H1 (cell line): ENCODE measurements around the gene ARMH3. TPM values are rescaled to one million over a fixed set of nuclear protein-coding genes. Genes with fewer than 3 reads are reported as not detected.

Experiments used
- CTCF ChIA-PET: fragments of 300-600 bp; sonication (Branson Sonifier 250); formaldehyde crosslinking; loops from one replicate; lab custom pipeline; 2021; ENCODE audit not compliant: partially characterized antibody; lab: Charles Lee
- POLR2A ChIA-PET: fragments of 300-600 bp; sonication (Branson Sonifier 250); formaldehyde crosslinking; loops from one replicate; lab custom pipeline; 2021; ENCODE audit warnings: inconsistent platforms; ENCODE audit not compliant: partially characterized antibody; lab: Charles Lee
- DNase-seq, 2 experiments: peaks; one replicate each; pipeline versions ENCODE4 v3.0.0 to v3.0.0-alpha.2; 2010 to 2022; ENCODE audit warnings: low spot score in 2 of 2, low read depth in 1 of 2, mixed read lengths in 1 of 2
- FAIRE-seq: peaks from 2 replicates; lab custom pipeline; 2011; peaks lifted over from hg19 to GRCh38; lab: Jason Lieb, UNC
- H2AFZ ChIP-seq: 2 replicates; pipeline ENCODE4 v1.8.1; 2012; ENCODE audit warnings: low read length, inconsistent platforms
- H2AK5ac ChIP-seq: 2 replicates; pipeline ENCODE4 v1.6.1; 2013; ENCODE audit warnings: low read depth, low read length
- H2BK120ac ChIP-seq: replicated peaks from 2 replicates; pipeline ENCODE3; 2013; ENCODE audit warnings: low read depth, low read length, inconsistent platforms
- H2BK12ac ChIP-seq: 2 replicates; pipeline ENCODE4 v1.6.1; 2013; ENCODE audit warnings: low read depth, low read length
- H2BK15ac ChIP-seq: 2 replicates; pipeline ENCODE4 v1.6.1; 2013; ENCODE audit warnings: low read length
- H2BK20ac ChIP-seq: 2 replicates; pipeline ENCODE4 v1.6.1; 2013; ENCODE audit warnings: low read length
- H2BK5ac ChIP-seq: 2 replicates; pipeline ENCODE4 v1.6.1; 2013; ENCODE audit warnings: low read depth, low read length
- H3K14ac ChIP-seq: 2 replicates; pipeline ENCODE4 v1.6.1; 2013; ENCODE audit warnings: inconsistent platforms; ENCODE audit not compliant: insufficient read length
- H3K18ac ChIP-seq: 2 replicates; pipeline ENCODE4 v1.6.1; 2013; ENCODE audit warnings: low read length; ENCODE audit errors: extremely low read depth
- H3K23ac ChIP-seq: 2 replicates; pipeline ENCODE4 v1.6.1; 2013; ENCODE audit warnings: inconsistent platforms; ENCODE audit not compliant: insufficient read length
- H3K23me2 ChIP-seq: 2 replicates; pipeline ENCODE4 v1.6.1; 2013; ENCODE audit warnings: low read depth, low read length
- H3K27ac ChIP-seq: 2 replicates; pipeline ENCODE4 v1.6.1; 2011; ENCODE audit warnings: low read depth, low read length, inconsistent platforms
- H3K27me3 ChIP-seq, 4 experiments: replicated peaks in 1 of 4; 1 replicate in 1 of 4; 2 replicates in 3 of 4; pipeline versions ENCODE4 v1.6.1 to v1.8.1; 2011 to 2013; ENCODE audit warnings: low read length in 3 of 4, mild to moderate bottlenecking in 3 of 4, inconsistent platforms in 2 of 4, mixed read lengths in 2 of 4, moderate library complexity in 1 of 4; ENCODE audit not compliant: control insufficient read depth in 3 of 4, insufficient read depth in 3 of 4; ENCODE audit errors: extremely low read depth in 1 of 4
- H3K36me3 ChIP-seq, 4 experiments: 2 replicates each; pipeline versions ENCODE4 v1.6.1 to v1.8.1; 2011 to 2013; ENCODE audit warnings: mild to moderate bottlenecking in 4 of 4, low read length in 3 of 4, moderate library complexity in 2 of 4, control low read depth in 1 of 4, inconsistent platforms in 1 of 4; ENCODE audit not compliant: insufficient read depth in 4 of 4, control insufficient read depth in 2 of 4
- H3K4ac ChIP-seq: replicated peaks from 2 replicates; pipeline ENCODE3; 2013; ENCODE audit warnings: low read length, low read depth, mixed read lengths, inconsistent platforms; ENCODE audit not compliant: insufficient read length
- H3K4me1 ChIP-seq, 4 experiments: replicated peaks in 1 of 4; 1 replicate in 1 of 4; 2 replicates in 3 of 4; pipeline versions ENCODE4 v1.6.1 to v1.8.1; 2011 to 2013; ENCODE audit warnings: low read length in 3 of 4, inconsistent platforms in 2 of 4, mixed read lengths in 1 of 4; ENCODE audit not compliant: insufficient read depth in 4 of 4, control insufficient read depth in 3 of 4
- H3K4me2 ChIP-seq, 2 experiments: 2 replicates each; pipeline versions ENCODE4 v1.6.1 to v1.8.1; 2011 to 2013; ENCODE audit warnings: low read depth in 2 of 2, low read length in 2 of 2, control low read depth in 1 of 2, inconsistent platforms in 1 of 2, mild to moderate bottlenecking in 1 of 2; ENCODE audit not compliant: insufficient read depth in 1 of 2
- H3K4me3 ChIP-seq, 4 experiments: fragments of 200-600, 300-600 bp in 1 of 4; sonication (generic), shearing (Covaris generic), sonication (Bioruptor Twin) in 1 of 4; 2 replicates each; pipeline versions ENCODE4 v1.5.1 to v1.8.1; 2011 to 2016; ENCODE audit warnings: low read length in 4 of 4, low read depth in 3 of 4, control low read depth in 2 of 4, inconsistent platforms in 2 of 4, mild to moderate bottlenecking in 2 of 4, mixed read lengths in 1 of 4, moderate library complexity in 1 of 4; ENCODE audit not compliant: insufficient read depth in 2 of 4; ENCODE audit errors: extremely low read depth in 1 of 4
- H3K56ac ChIP-seq: replicated peaks from 2 replicates; pipeline ENCODE3; 2013; ENCODE audit warnings: low read depth, mild to moderate bottlenecking, mixed read lengths, low read length, inconsistent platforms; ENCODE audit not compliant: insufficient read length
- H3K79me1 ChIP-seq: 2 replicates; pipeline ENCODE4 v1.6.1; 2013; ENCODE audit warnings: low read depth, low read length, control low read depth
- H3K79me2 ChIP-seq, 2 experiments: 2 replicates each; pipeline versions ENCODE4 v1.6.1 to v1.8.1; 2012 to 2013; ENCODE audit warnings: low read length in 2 of 2, mild to moderate bottlenecking in 2 of 2, inconsistent platforms in 1 of 2; ENCODE audit not compliant: insufficient read depth in 2 of 2, control insufficient read depth in 1 of 2
- H3K9ac ChIP-seq, 4 experiments: replicated peaks in 1 of 4; 1 replicate in 1 of 4; 2 replicates in 3 of 4; pipeline versions ENCODE4 v1.6.1 to v1.8.1; 2011 to 2013; ENCODE audit warnings: low read depth in 3 of 4, low read length in 3 of 4, control low read depth in 2 of 4, mild to moderate bottlenecking in 2 of 4, moderate library complexity in 2 of 4, inconsistent platforms in 1 of 4; ENCODE audit errors: extremely low read depth in 1 of 4
- H3K9me3 ChIP-seq, 2 experiments: 2 replicates each; pipeline versions ENCODE4 v1.6.1 to v1.8.1; 2012 to 2013; ENCODE audit warnings: mild to moderate bottlenecking in 2 of 2, moderate library complexity in 2 of 2, control low read depth in 1 of 2, inconsistent platforms in 1 of 2, low read depth in 1 of 2, low read length in 1 of 2, mixed read lengths in 1 of 2; ENCODE audit not compliant: insufficient read depth in 2 of 2
- H4K20me1 ChIP-seq, 2 experiments: replicated peaks in 1 of 2; 2 replicates each; pipeline versions ENCODE3 to v1.8.1; 2011 to 2013; ENCODE audit warnings: inconsistent platforms in 2 of 2, low read length in 2 of 2, mild to moderate bottlenecking in 1 of 2; ENCODE audit not compliant: insufficient read depth in 2 of 2, control insufficient read depth in 1 of 2
- H4K5ac ChIP-seq: 2 replicates; pipeline ENCODE4 v1.6.1; 2013; ENCODE audit warnings: low read length, low read depth, mixed read lengths, inconsistent platforms; ENCODE audit not compliant: insufficient read length
- H4K8ac ChIP-seq: 2 replicates; pipeline ENCODE4 v1.8.0; 2013; ENCODE audit warnings: mild to moderate bottlenecking, moderate library complexity, low read length, inconsistent platforms; ENCODE audit not compliant: insufficient read depth; ENCODE audit errors: extremely low read depth
- H4K91ac ChIP-seq: replicated peaks from 2 replicates; pipeline ENCODE3; 2013; ENCODE audit warnings: low read length, mixed read lengths, inconsistent platforms; ENCODE audit not compliant: insufficient read length
- BCL11A ChIP-seq, 2 experiments: IDR thresholded peaks; one replicate each; pipeline ENCODE4 v1.6.1; 2011; ENCODE audit warnings: low read depth in 2 of 2, low read length in 2 of 2, mild to moderate bottlenecking in 2 of 2
- CBX5 ChIP-seq: fragments of 300-800, 300-1000 bp; sonication (generic); IDR thresholded peaks from 2 replicates; pipeline ENCODE4 v1.7.1; 2016; ENCODE audit warnings: antibody characterized with exemption, low read length, low read depth
- CHD2 ChIP-seq: IDR thresholded peaks from 2 replicates; pipeline ENCODE4 v1.6.1; 2012; ENCODE audit warnings: low read length, improper control_type of control experiment
- CTBP2 ChIP-seq: IDR thresholded peaks from 2 replicates; pipeline ENCODE4 v1.7.0; 2011; ENCODE audit warnings: borderline replicate concordance, mild to moderate bottlenecking, moderate library complexity, mixed read lengths, low read length; ENCODE audit not compliant: insufficient read depth, insufficient read length
- JUND ChIP-seq: IDR thresholded peaks from 2 replicates; pipeline ENCODE4 v1.6.1; 2011; ENCODE audit warnings: mild to moderate bottlenecking, improper control_type of control experiment, low read length
- KDM4A ChIP-seq: IDR thresholded peaks from one replicate; pipeline ENCODE4 v1.7.1; 2012; ENCODE audit warnings: low read depth, mild to moderate bottlenecking, moderate library complexity, low read length, inconsistent platforms; ENCODE audit not compliant: severe bottlenecking
- SIN3A ChIP-seq, 2 experiments: IDR thresholded peaks in 1 of 2; conservative IDR thresholded peaks in 1 of 2; 2 replicates each; pipeline ENCODE4 v1.6.1; 2011 to 2012; ENCODE audit warnings: low read length in 2 of 2, improper control_type of control experiment in 1 of 2, low read depth in 1 of 2, mild to moderate bottlenecking in 1 of 2
- SP4 ChIP-seq: IDR thresholded peaks from 2 replicates; pipeline ENCODE4 v1.6.1; 2012; ENCODE audit warnings: low read length, inconsistent platforms
- SRF ChIP-seq: IDR thresholded peaks from 2 replicates; pipeline ENCODE4 v1.6.1; 2011; ENCODE audit warnings: mild to moderate bottlenecking, low read depth, low read length, moderate library complexity
- SUZ12 ChIP-seq: fragments of 200-600 bp; sonication (generic); IDR thresholded peaks from 2 replicates; pipeline ENCODE4 v1.6.1; 2012; ENCODE audit warnings: mild to moderate bottlenecking, inconsistent platforms, low read length, moderate library complexity, mixed read lengths
- WGBS, 2 experiments: shearing (Covaris generic) in 1 of 2; methylation state at CpG; one replicate each; pipeline versions ENCODE4 v1.1.6 to v1.1.7; 2013 to 2015; ENCODE audit warnings: low lambda C conversion rate in 2 of 2, mixed read lengths in 2 of 2, inconsistent platforms in 1 of 2, low coverage in 1 of 2, missing lambda C conversion rate in 1 of 2; ENCODE audit not compliant: insufficient replicate concordance in 2 of 2, insufficient coverage in 1 of 2, insufficient read length in 1 of 2; ENCODE audit errors: extremely low coverage in 1 of 2, missing lambda C conversion rate in 1 of 2; 5-methylcytosine and 5-hydroxymethylcytosine counted together
- polyA plus RNA-seq, 7 experiments: library from polyadenylated mRNA; depleted of rRNA in 3 of 7; stranded (reverse) in 5 of 7; unstranded in 2 of 7; fragments of >200 nt in 5 of 7; fragments of 200-250 nt in 2 of 7; gene quantifications; 1 replicate in 5 of 7; 2 replicates in 1 of 7; 4 replicates in 1 of 7; pipeline versions ENCODE4 v1.2.1 to v1.2.3, GENCODE V29; 2011 to 2013; ENCODE audit warnings: missing spikeins in 2 of 7, mixed read lengths in 2 of 7
- total RNA-seq: library from RNA; stranded (reverse); fragmentation: NEBNext Ultra II Directional; extraction: Animal tissue kit (Norgen Biotek cat#: 25700); gene quantifications from 2 replicates; pipeline ENCODE4 v1.2.1, GENCODE V29; 2021
- TF ChIP-seq, protein P1 (sequence below): IDR thresholded peaks from 2 replicates; pipeline ENCODE4 v1.6.1; 2012; ENCODE audit warnings: inconsistent platforms

Gene ARMH3
- total and polyA plus RNA-seq, 2 of the 8 experiments (the other 6 are each of a cell fraction or from before 2014, with no cell fraction given) = 11.6 to 18.3 TPM

DNA sequence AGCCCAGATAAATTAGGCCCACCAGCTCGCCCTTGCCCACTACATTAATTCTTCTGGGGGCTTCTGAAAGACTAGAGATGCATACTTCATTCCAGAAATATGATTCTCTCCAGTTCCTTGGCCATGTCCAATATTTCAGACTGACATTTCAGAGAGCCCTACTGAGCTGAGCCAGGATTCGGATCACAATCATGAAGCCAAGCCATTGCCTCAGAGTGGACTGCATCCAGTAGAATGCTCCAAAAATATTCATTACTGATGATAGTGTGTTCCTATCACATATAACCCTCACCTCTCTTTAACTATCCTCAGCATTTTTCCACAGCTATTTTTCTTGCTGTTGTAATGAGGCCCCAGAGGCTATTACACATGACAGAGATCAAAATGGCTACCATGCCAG is 38.7 kb downstream of the ARMH3 start:
- FAIRE-seq (no peak), DNase-seq (no peak)
- no peak overlapping the region for H3K4me2 ChIP-seq
- no peak overlapping the region for H2BK15ac ChIP-seq
- H3K4me1 ChIP-seq = no peaks in the 10 kb centered on the region; a peak in 1 of 7 replicates
- no peak overlapping the region for H2AK5ac ChIP-seq
- H3K23me2 ChIP-seq = no peaks in the 10 kb centered on the region; the same call in 1 of the 2 replicates
- no peak overlapping the region for H4K8ac ChIP-seq
- peaks cover 0 to 6% (median 2%) of the 10 kb centered on the region in 4 experiments; a peak in 4 of 8 replicates for H3K36me3 ChIP-seq
- H3K4me3 ChIP-seq = no peak overlapping the region
- H3K79me2 ChIP-seq = no peaks in the 10 kb centered on the region
- no peaks in the 10 kb centered on the region for H3K79me1 ChIP-seq
- no peak overlapping the region for H4K5ac ChIP-seq
- WGBS, 2 experiments = 73% methylated on average over 2 of the region's 2 CpGs; no CpG with 5 or more reads in 1 of the 2 experiments
- no peaks in the 10 kb centered on the region for H3K27me3 ChIP-seq
- H3K14ac ChIP-seq = no peak overlapping the region
- POLR2A ChIA-PET = interaction anchor here (0.6 kb wide), 1 partner anchor 60 kb away, joined by 3 read pairs; no protein-coding TSS in a partner anchor
- CTCF ChIA-PET = interaction anchor here (0.7 to 1.8 kb wide), 6 partner anchors 9 to 181 kb away, joined by 3 to 11 read pairs (median 4); no protein-coding TSS in a partner anchor
- no peak overlapping the region for H3K27ac ChIP-seq
- no peak overlapping the region for H3K9ac ChIP-seq
- H3K9me3 ChIP-seq = no peaks in the 10 kb centered on the region
- H2BK12ac ChIP-seq = no peak overlapping the region
- no peak overlapping the region for H3K56ac ChIP-seq
- H4K20me1 ChIP-seq = no peaks in the 10 kb centered on the region
- H2AFZ ChIP-seq = no peak overlapping the region
- no peak overlapping the region for H2BK120ac ChIP-seq
- H3K18ac ChIP-seq = no peak overlapping the region
- H3K4ac ChIP-seq = no peak overlapping the region
- no peak overlapping the region for H3K23ac ChIP-seq
- H2BK20ac ChIP-seq = no peak overlapping the region
- no peak overlapping the region for H2BK5ac ChIP-seq
- no peak overlapping the region for H4K91ac ChIP-seq
- TF ChIP-seq CBX5 = no peak
- TF ChIP-seq CTBP2 = no peak
- no peak for TF ChIP-seq CHD2
- TF ChIP-seq SUZ12 = no peak
- TF ChIP-seq SRF = no peak
- TF ChIP-seq SP4 = no peak
- no peak for TF ChIP-seq KDM4A
- TF ChIP-seq BCL11A (IDR thresholded peaks at IDR 0.05; ENCODE audit: low read depth in 2 of 2, low read length in 2 of 2) = no peak
- no peak for TF ChIP-seq JUND
- no peak for TF ChIP-seq SIN3A (conservative IDR thresholded peaks at IDR 0.05 in 1 of 2, IDR thresholded peaks at IDR 0.05 in 1 of 2; ENCODE audit: low read depth in 1 of 2, low read length in 2 of 2)
- TF ChIP-seq, protein P1, sequence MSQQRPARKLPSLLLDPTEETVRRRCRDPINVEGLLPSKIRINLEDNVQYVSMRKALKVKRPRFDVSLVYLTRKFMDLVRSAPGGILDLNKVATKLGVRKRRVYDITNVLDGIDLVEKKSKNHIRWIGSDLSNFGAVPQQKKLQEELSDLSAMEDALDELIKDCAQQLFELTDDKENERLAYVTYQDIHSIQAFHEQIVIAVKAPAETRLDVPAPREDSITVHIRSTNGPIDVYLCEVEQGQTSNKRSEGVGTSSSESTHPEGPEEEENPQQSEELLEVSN = no peak
